Fibroblast of gingiva (primary cell): ENCODE results near the gene FAM221B.

Source experiments
- DNase-seq: peaks from one replicate; pipeline ENCODE4 v3.0.0-alpha.2; 2011; ENCODE audit warnings: low read depth

FAM221B gene

GRCh38 chr9:35820076-35820475 lies 8.5 kb downstream of the FAM221B start:
- peak; percentile 56 for DNase-seq

GRCh38 chr9:35818341-35818740 lies 10.2 kb downstream of the FAM221B start:
- no peak for DNase-seq

- DNase-seq = no peak
Observed at GRCh38 chr9:35816708-35817107, 11.8 kb downstream of the FAM221B start.

- DNase-seq = peak; percentile 99
Observed at GRCh38 chr9:35814841-35815543, 13.5 kb downstream of the FAM221B start, which contains the start of gene HINT2. Gene HINT2, minus strand, starts transcription at chr9:35815042. Its CDS starts 63 bp downstream, at chr9:35814979.

- peak; percentile 69 for DNase-seq
Observed at GRCh38 chr9:35814106-35814840, 14.3 kb downstream of the FAM221B start.

DNA sequence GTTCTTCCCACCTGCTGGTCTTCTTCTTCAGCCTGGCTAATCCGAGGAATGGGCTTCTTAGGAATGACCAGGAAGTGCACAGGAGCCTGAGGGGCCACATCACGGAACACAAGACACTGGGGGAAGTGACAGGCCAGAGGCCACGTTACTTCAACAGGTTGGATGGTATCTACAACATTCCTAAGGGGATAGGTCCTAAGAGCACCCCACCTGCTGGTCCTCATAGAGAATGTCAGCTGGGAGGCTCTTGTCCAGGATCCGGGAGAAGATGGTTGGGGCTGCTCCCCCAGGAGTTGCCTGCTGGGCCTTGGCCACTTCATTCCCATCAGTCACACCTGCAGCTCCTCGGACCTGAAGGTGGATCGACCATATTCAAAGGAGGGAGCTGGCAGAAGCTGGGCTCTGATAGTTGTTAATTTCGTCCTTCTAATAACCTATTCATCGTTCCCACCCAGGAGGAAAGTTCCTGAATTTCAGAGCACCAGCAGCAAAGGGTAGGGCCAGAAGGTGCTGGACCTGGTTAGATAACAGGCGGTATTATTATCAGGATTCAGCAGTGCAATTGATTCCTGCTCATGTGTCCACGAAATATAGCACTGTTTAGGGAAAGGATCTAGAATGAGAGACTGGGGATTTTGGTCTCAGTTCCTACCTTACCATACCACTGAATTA lies 15.0 kb downstream of the FAM221B start:
- no peak for DNase-seq

DNA sequence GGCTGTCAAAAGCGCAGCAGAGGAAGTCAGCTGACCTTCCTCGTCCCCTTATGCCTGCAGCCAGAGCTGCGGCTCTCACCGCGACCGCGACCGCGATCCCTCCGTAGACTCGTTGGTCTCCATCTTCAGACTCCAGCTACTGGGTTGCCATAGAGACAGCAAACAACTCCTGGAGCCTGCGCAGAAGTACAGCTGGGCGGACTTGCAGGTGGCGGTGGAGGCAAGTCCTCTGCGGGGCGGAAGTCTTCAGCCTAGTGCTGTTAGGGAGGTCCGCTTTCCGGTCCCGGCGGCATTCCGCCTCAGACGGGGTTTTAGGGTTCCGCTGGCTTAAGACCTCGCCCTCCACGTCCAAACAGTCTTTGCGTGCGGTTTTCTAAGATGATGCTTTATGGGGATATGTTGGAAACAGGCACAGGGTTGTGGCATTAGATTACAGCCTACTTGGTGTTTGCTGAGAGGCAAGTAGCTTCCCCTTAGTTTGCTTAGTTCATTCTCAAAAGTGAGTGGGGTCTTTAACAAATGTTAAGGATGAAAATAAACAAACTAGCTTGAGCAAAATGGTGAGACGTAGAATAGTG lies 16.4 kb downstream of the FAM221B start, which contains the start of gene SPAG8:
TSS of gene SPAG8 (minus strand) at position 238 of the 578 bp plus-strand sequence. CDS start at position 123, 115 bp downstream.
- peak; percentile 96 for DNase-seq

- no peak for DNase-seq
Observed at GRCh38 chr9:35811381-35812024, 17.0 kb downstream of the FAM221B start.

DNA sequence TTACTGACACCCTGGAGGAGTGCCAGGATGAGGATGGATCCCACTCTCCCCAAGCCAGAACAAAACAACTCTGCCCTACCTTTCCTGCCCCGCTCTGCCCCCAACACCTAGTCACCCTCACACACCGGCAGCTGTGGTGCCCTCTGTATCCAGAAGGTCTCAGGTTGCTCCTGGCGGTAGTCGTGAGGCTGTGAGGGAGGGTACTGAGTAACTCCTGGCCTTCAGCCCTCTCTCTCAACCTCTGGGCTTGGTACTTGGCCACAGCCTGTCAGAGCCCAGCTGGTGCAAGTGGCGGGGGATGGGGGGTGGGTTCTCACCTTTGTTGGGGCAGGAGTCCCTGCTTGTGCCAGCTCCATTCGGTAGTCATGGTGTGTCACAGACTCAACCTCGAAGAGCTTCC lies 18.4 kb downstream of the FAM221B start:
- no peak for DNase-seq

DNA sequence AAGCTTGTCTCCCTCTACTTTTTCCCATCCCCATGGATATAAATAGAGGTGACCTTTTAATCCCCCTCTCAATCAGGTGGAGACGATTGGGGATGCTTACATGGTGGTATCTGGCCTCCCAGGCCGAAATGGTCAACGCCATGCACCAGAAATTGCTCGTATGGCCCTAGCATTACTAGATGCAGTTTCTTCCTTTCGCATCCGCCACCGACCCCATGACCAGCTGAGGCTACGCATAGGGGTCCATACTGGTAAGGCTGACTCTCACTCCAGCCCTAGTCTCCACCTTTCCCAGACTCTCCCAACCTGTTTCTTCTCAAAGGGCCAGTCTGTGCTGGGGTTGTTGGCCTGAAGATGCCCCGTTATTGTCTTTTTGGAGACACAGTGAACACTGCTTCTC lies 20.1 kb downstream of the FAM221B start:
- no peak for DNase-seq

GRCh38 chr9:35806101-35806500 lies 22.4 kb downstream of the FAM221B start:
- no peak for DNase-seq

- DNase-seq = no peak
Observed at GRCh38 chr9:35801328-35802128, 27.0 kb downstream of the FAM221B start.

DNA sequence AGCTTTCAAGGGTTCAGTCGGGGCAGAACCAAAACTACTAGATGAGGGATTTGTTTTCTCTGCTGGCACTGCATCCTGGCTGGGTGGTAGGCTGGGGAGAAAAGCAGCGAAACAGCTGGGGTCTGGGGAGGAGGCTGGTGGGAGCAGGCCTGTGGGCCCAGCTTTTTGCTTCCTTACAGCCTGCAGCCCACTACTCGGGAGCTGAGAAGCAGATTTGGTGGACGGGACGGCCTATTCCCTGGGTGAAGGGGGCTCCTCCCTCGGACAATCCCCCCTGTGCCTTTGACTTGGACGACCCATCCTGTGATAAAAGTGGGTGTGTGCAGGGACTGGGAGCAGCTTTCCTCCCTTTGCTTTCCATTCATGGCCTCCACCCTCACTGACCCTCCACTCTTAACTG lies 28.0 kb downstream of the FAM221B start:
- DNase-seq = no peak

DNA sequence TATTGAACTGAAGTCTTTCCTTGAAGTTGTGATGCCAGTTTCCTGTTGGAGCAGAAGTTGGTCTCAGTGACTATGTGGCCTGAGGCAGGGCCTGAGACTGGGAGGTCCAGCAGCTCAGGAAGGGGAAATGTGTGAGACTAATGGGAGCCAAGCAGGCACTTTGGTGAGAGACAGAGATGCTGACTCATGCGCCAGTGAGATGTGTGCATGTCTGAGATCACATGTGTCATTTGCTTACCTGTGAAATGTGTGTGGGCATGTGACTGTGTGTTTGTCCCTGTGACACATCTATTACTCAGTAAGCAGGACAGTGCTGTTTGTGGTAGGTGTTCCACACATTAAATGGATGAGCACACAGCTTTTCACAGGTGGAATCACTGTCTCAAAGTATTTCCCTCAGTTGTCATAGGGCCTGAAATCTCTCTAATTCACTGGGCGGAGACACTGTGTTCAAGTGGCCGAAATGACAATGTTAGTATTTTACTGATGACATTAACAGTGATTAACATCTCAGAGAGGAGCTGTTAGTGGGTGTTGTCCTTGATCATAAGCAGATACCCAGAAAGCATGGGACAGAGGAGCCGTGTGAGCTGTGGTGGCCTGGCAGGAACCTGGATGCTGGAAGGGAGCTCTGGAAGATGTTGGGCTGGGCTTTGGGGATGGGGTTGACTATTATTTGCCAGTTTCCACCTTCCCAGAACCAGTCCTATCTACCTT lies 29.7 kb downstream of the FAM221B start:
- no peak for DNase-seq

DNA sequence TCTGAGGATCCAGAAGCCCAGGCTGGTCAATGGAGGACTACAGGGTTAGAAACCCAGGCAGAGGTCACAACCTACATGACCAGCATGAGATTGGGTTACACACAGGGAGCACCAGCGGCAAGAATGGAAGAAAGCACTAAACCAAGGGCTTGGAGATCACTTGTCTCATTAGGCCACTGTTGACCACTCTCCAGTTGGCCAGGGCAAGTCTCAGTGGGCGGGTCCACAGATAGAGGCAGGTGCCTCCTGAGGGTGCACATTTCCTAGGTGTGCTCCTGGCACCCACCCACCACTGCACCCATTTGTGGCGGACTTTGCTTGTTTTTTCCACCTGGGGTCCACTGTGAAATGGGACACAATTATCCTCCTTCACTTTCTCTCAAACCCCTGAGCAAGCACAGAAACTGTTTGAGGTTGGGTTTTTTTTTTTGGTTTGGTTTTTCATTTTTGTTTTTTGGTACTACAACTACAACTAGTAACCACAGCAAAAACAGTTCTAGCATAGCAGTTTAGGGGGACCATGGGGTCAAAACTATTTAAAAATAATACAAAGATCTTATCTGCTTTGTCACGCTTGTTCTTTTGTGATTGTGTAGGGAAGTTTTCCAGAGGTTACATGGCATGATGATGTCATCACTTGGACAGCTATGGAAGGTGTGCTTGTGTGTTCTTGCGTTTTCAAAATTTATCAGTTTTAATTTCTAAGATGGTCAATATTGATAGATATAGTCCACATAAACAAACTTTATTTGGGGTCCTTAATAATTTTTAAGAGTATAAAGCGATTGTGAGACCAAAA lies 31.0 kb downstream of the FAM221B start:
- no peak for DNase-seq

DNA sequence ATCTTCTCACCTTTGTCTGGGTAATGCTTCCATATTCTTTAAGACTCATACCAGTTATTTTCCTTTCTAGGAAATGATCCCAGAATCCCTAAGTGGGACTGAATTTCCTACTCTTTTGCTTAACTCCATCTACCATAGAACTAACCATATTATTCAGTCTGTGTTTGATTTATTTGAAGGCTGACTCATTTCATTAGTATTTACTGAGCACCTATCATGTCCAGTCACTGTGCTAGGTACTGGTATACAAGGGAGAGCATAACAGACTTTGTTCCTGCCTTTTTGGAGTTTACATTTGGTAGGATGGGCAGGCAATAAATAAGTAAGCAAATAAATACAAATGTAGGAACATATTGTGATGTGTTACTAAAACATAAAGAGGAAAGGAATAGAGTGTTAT lies 32.8 kb downstream of the FAM221B start:
- DNase-seq = no peak

- DNase-seq = no peak
Observed at GRCh38 chr9:35793461-35793860, 35.1 kb downstream of the FAM221B start.

GRCh38 chr9:35792826-35793225 lies 35.7 kb downstream of the FAM221B start:
- no peak for DNase-seq

- no peak for DNase-seq
Observed at GRCh38 chr9:35792024-35792813, 36.3 kb downstream of the FAM221B start.
